ENCODE data around the gene PLCL1.

PLCL1 gene

GRCh38 chr2:197846128-197846527 lies 41.7 kb downstream of the PLCL1 start:
- Histone ChIP-seq H3K27me3 (ENCODE audit: insufficient read depth, poor library complexity, severe bottlenecking) (no peaks in the 10 kb centered on the region), H3K27ac (replicated peaks) (no peak overlapping the region), H3K4me3 (replicated peaks; ENCODE audit: insufficient read depth, low read length) (no peak overlapping the region)
- no peak for DNase-seq (ENCODE audit: low read depth in 1 of 2, low spot score in 1 of 2)
- TF ChIP-seq REST (IDR thresholded peaks at IDR 0.05; ENCODE audit: insufficient replicate concordance, low read depth): no peak
- TF ChIP-seq POLR2AphosphoS5 (IDR thresholded peaks at IDR 0.05; ENCODE audit: low read depth): no peak
- TF ChIP-seq CTCF (IDR thresholded peaks at IDR 0.05; ENCODE audit: insufficient read depth, low read length): no peak
- TF ChIP-seq GABPA (IDR thresholded peaks at IDR 0.05; ENCODE audit: low read depth): no peak

GRCh38 chr2:197846777-197847176 lies 42.4 kb downstream of the PLCL1 start:
- no peak for DNase-seq (ENCODE audit: low read depth in 1 of 2, low spot score in 1 of 2)
- Histone ChIP-seq H3K4me3 (replicated peaks; ENCODE audit: insufficient read depth, low read length) (no peak overlapping the region), H3K27me3 (ENCODE audit: insufficient read depth, poor library complexity, severe bottlenecking) (no peaks in the 10 kb centered on the region), H3K27ac (replicated peaks) (no peak overlapping the region)
- TF ChIP-seq GABPA (IDR thresholded peaks at IDR 0.05; ENCODE audit: low read depth) (no peak), POLR2AphosphoS5 (IDR thresholded peaks at IDR 0.05; ENCODE audit: low read depth) (no peak)

DNA sequence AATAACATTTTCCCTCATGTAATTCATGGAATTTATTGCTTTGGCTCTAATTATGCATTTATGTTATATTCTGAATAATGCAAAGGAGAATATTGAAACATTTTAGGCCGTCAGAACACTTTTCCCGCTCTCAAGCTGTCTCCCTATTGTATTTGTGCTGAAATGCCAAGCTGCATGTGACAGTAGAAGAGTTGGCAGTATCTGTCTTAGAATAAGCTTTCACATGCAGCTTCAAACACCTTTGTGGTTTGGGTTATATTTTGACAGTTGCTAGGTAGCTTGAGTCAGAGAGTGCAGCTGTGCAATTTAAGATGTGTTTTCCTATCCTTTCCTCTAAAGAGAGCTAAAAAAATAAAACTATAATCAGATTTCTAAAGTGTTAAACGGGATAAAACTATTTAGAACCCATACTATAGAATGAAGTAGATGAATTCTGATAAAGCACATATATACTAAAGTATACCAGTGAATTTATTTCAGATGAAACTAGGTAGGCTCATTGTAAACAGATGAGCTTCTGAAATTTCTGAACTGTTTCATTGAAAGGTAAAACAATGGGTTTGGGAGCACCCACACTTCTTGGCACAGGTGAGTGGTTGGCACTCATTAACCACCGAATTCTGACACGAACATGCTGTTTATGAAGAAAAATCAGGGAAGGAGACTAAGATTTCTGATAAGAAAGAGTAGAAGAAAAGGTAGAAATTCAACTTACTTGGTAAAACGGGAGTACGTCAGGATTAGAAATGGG lies 43.4 kb downstream of the PLCL1 start:
- DNase-seq (ENCODE audit: low read depth in 1 of 2, low spot score in 1 of 2): no peak
- Histone ChIP-seq H3K27me3 (ENCODE audit: insufficient read depth, poor library complexity, severe bottlenecking) (no peaks in the 10 kb centered on the region), H3K27ac (replicated peaks) (no peak overlapping the region), H3K4me3 (replicated peaks; ENCODE audit: insufficient read depth, low read length) (no peak overlapping the region)
- no peak for TF ChIP-seq CTCF (IDR thresholded peaks at IDR 0.05; ENCODE audit: insufficient read depth, low read length)
- no peak for TF ChIP-seq GABPA (IDR thresholded peaks at IDR 0.05; ENCODE audit: low read depth)
- no peak for TF ChIP-seq REST (IDR thresholded peaks at IDR 0.05; ENCODE audit: insufficient replicate concordance, low read depth)
- no peak for TF ChIP-seq SPI1 (IDR thresholded peaks at IDR 0.05; ENCODE audit: borderline replicate concordance, low read depth)
- TF ChIP-seq POLR2AphosphoS5 (IDR thresholded peaks at IDR 0.05; ENCODE audit: low read depth): no peak

- Histone ChIP-seq H3K27ac (replicated peaks) (no peak overlapping the region), H3K4me3 (replicated peaks; ENCODE audit: insufficient read depth, low read length) (no peak overlapping the region), H3K27me3 (ENCODE audit: insufficient read depth, poor library complexity, severe bottlenecking) (no peaks in the 10 kb centered on the region)
- no peak for TF ChIP-seq GABPA (IDR thresholded peaks at IDR 0.05; ENCODE audit: low read depth)
- TF ChIP-seq SPI1 (IDR thresholded peaks at IDR 0.05; ENCODE audit: borderline replicate concordance, low read depth): no peak
- no peak for TF ChIP-seq CTCF (IDR thresholded peaks at IDR 0.05; ENCODE audit: insufficient read depth, low read length)
- no peak for TF ChIP-seq REST (IDR thresholded peaks at IDR 0.05; ENCODE audit: insufficient replicate concordance, low read depth)
- TF ChIP-seq POLR2AphosphoS5 (IDR thresholded peaks at IDR 0.05; ENCODE audit: low read depth): no peak
- no peak for DNase-seq (ENCODE audit: low read depth in 1 of 2, low spot score in 1 of 2)
These were observed 44.2 kb downstream of the PLCL1 start for GRCh38 chr2:197848602-197849001.

Data from HL-60 (cell line).